ENCODE measurements around the gene CDH26.

Gene CDH26

GRCh38 chr20:60049601-60050000 lies 91.4 kb downstream of the CDH26 start:
- DNase-seq = no peak

GRCh38 chr20:60050193-60050947 lies 92.1 kb downstream of the CDH26 start:
- peak; percentile 52 for DNase-seq

GRCh38 chr20:60051911-60052310 lies 93.7 kb downstream of the CDH26 start:
- no peak for DNase-seq

GRCh38 chr20:60052322-60052721 lies 94.1 kb downstream of the CDH26 start:
- DNase-seq = no peak

- DNase-seq = no peak
These were observed 95.0 kb downstream of the CDH26 start for GRCh38 chr20:60053125-60053817.

GRCh38 chr20:60053818-60054190 lies 95.6 kb downstream of the CDH26 start:
- DNase-seq = no peak

DNA sequence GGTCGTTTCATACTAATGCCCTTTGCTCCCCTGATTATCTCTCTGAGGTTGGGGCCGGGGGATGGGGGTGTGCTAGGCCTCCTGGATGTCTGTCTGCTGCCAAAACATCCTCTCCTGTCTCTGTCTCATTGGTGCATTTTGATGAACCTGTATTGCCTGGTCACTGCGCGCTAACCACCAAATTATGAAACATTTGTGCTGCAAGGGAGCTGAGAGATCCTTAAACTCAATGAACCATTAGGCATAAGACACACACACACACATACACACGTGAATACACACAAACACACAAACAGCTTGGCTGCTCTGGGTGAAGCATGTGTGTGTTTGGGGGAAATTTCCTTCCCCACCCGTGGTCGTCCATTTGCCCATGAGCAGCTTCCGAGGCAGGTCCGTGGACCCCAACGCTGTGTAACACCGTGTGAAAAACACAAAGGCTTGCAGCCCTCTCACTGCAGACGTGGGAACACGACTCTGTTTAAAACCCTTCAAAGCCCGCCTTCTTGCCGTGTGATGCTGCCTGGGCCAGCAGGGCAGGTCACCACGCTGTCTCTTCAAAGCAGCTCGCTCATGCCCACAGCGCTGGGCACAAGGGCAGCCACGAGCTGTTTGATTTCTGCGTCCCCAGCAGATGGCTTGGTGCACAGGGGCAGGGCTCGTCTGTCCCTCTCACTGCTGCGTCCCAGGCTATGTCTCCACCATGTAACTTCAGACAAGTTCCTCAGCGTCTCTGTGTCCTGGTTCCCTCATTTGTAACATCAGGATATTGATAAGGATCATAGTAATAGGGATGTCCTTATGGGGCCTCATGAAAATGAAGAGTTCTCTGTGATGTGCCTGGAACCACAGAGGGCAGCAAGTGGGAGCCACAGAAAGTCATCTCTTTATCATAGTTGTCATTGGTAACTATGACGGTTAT lies 96.8 kb downstream of the CDH26 start:
- DNase-seq = peak; percentile 21

DNA sequence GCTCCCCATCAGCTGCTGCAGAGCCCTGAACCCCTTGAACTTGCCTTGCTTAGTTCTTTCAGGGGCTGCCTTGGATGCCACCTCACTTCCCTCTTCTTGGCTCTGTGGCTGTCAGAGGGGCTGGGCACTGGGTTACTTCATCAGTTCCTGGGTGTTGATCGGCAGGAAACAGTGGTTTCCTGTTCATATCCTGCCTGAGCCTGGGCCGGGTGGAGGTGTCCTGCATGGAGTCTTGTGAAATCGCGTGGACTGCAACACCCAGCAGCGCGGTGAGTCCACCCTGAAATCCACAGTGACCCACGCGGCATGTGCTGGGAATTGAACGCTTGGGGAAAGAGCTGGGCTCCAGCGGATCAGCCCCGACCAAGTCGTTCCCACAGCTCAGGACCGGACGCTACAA lies 97.5 kb downstream of the CDH26 start:
- peak; percentile 51 for DNase-seq

GRCh38 chr20:60056407-60057122 lies 98.3 kb downstream of the CDH26 start:
- peak; percentile 8 for DNase-seq

- DNase-seq = peak; percentile 72
These were observed 99.1 kb downstream of the CDH26 start for GRCh38 chr20:60057123-60057865.

DNA sequence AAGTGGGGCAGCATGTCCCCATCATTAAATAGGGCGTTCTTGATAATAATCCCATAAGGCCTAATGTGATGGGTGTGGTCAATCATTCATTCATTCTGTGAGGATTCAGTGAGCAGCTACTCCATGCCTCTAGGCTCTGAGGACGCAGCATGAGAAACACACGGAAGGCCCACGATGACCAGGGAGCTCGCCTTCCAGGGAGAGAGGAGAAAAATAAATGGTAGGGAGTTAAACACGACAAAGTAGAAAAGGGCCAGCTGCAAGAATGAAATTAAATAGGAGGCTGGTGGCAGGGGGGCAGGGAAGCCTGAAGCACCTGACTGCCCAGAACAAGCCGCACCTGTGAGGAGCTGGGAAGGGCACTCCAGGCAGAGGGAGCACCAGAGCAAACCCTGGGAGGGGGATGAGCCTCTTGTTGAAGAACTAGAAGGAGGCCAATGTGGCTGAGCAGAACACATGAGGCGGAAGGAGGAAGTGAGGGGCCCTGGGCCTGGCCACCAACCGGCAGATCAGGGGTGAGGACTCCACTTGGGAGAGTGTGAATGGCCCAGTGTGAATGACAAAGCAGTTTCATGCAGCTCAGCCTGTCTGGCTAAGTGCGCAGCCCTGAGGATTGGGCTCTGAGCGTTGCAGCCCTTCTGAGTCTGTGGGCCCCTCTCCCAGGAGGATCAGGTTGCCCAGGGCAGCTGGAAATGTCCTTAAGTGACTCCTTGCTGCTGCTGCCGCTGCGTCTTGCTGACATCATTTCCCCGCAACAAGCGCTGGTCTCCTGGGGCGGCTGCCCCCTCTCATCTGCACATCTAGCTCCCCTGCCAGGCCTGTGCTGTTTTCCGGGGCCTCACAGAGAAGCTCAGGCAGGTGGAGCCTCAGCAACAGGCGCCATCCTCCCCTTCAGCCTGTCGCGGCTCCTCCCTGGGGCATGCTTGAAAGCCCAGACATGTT lies 99.9 kb downstream of the CDH26 start:
- peak; percentile 69 for DNase-seq

GRCh38 chr20:60058879-60059278 lies 100.7 kb downstream of the CDH26 start:
- DNase-seq = no peak

DNA sequence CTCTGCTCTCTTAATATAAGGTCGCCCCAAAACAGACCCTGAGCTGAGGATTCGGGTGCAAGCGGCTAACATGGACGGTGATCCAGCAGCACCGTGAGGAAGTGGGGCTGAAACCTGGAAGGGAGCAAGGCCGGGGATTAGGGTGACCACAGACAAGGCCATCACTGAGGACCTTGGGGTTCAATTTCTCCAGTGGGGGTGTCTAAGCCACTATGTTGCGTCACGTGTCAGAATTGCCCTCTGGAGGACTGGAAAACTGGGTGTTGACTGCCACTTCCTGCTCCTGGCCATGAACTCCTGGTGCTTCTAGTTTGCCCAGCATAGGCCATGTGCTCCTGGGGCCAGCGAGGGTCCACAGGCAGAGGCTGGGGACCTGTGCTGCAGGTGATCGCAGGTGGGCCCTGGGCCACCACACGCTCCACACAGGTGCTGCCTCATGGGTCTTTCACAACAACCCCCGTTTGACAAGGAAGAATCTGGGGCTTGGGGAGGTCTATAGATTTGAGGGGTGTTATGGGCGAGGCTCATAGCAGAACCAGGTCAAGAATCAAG lies 101.9 kb downstream of the CDH26 start:
- DNase-seq = no peak

DNA sequence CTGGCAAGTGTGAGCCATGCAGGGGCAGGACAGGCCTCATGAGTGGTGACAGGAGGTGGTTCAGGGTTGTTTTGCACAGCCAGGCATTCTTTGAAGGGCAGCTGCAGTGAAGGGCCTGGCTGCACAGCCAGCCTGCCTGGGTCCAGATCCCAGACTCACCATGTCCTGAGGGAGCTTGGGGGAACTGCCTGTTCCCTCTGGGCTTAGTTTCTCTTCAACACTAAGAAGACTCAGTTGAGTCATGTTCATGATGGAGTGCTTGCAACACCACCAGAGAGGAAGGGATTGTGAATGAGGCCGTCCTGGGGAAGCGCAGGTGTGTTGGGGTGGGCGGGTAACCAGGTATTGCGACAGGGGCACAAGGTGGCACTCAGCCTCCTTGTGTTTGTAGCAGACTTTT lies 102.4 kb downstream of the CDH26 start:
- no peak for DNase-seq

GRCh38 chr20:60062431-60063047 lies 104.3 kb downstream of the CDH26 start:
- DNase-seq = peak; percentile 25

DNA sequence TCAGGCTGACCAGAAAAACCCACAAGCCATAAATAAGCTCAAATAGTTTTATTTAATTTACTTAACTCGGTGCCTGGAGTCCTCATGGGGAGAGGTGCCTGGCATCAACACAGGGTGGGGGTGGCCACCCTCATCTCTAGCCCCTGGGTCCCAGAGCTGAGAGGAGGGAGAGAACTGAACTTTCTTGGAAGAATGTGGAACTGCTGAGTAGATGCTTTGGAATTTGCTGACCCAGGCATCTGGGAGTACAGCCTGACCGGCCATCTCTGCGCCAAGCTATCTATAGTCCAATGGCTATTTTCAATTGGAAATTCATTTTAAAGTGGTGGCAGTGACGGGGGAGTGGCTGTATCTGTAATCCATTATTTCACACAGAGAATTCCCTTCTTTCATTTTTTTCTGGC lies 104.8 kb downstream of the CDH26 start:
- DNase-seq = no peak

DNA sequence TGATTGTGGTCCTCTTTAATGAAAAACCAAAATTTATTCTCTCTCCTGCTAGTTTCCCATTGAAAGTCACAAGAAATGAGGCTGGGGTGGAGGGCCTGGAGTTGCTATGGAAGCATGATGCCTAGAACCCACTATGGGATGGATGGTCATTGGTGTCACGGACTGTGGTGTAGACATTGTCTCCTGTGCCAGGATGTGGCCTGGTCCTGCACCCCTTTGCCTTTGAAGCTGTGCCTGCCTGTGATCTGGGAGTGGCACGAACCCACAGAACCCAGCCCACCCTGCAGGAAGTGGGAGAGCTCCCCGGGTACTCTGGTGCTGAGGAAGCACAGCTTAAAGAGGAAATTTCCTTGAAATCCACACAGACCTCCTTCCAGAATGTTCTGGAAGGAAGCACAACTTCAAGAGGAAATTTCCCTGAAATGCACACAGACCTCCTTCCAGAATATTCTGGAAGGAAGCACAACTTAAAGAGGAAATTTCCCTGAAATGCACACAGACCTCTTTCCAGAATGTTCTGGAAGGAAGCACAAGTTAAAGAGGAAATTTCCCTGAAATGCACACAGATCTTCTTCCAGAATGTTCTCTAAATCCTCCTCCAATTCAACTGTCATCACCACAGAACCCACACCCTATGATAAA lies 105.6 kb downstream of the CDH26 start:
- no peak for DNase-seq
